Trophoblast cell (in vitro differentiated cells and primary cell): Measurements from ENCODE around the gene MUC4.

Experiments
- DNase-seq, 2 donors: peaks; one replicate each; pipeline ENCODE4 v3.0.0-alpha.2; 2016
- H2AFZ ChIP-seq: 2 replicates; pipeline ENCODE4 v1.6.1; 2013; ENCODE audit warnings: low read length, moderate library complexity, mild to moderate bottlenecking; ENCODE audit not compliant: insufficient read depth, poor library complexity
- H2AK5ac ChIP-seq: 2 replicates; pipeline ENCODE4 v1.6.1; 2013; ENCODE audit warnings: mild to moderate bottlenecking, low read length
- H2BK120ac ChIP-seq: 2 replicates; pipeline ENCODE4 v1.6.1; 2013; ENCODE audit warnings: low read length, mild to moderate bottlenecking, moderate library complexity; ENCODE audit not compliant: insufficient read depth, poor library complexity
- H2BK12ac ChIP-seq: 2 replicates; pipeline ENCODE4 v1.6.1; 2013; ENCODE audit warnings: mild to moderate bottlenecking, low read length, moderate library complexity
- H2BK5ac ChIP-seq: 2 replicates; pipeline ENCODE4 v1.6.1; 2013; ENCODE audit warnings: low read length, low read depth, moderate library complexity, mild to moderate bottlenecking; ENCODE audit not compliant: poor library complexity
- H3K14ac ChIP-seq: 2 replicates; pipeline ENCODE4 v1.6.1; 2013; ENCODE audit warnings: mild to moderate bottlenecking, low read length
- H3K18ac ChIP-seq: 2 replicates; pipeline ENCODE4 v1.6.1; 2013; ENCODE audit warnings: mild to moderate bottlenecking, low read length
- H3K23ac ChIP-seq: 2 replicates; pipeline ENCODE4 v1.6.1; 2013; ENCODE audit warnings: low read length
- H3K27ac ChIP-seq: 2 replicates; pipeline ENCODE4 v1.5.1; 2013; ENCODE audit warnings: low read depth, mild to moderate bottlenecking, inconsistent platforms, low read length, moderate library complexity
- H3K27me3 ChIP-seq: 2 replicates; pipeline ENCODE4 v1.6.1; 2013; ENCODE audit warnings: inconsistent platforms, mild to moderate bottlenecking, low read length, moderate library complexity; ENCODE audit not compliant: insufficient read depth
- H3K36me3 ChIP-seq, 2 experiments: 1 replicate in 1 of 2; 2 replicates in 1 of 2; pipeline ENCODE4 v1.6.1; 2013; ENCODE audit warnings: low read length in 2 of 2, mild to moderate bottlenecking in 2 of 2, moderate library complexity in 1 of 2; ENCODE audit not compliant: insufficient read depth in 2 of 2, control insufficient read depth in 1 of 2
- H3K4ac ChIP-seq: 2 replicates; pipeline ENCODE4 v1.6.1; 2013; ENCODE audit warnings: low read depth, mild to moderate bottlenecking, low read length, moderate library complexity
- H3K4me1 ChIP-seq, 2 experiments: 1 replicate in 1 of 2; 2 replicates in 1 of 2; pipeline ENCODE4 v1.6.1; 2013; ENCODE audit warnings: low read length in 2 of 2, mild to moderate bottlenecking in 2 of 2, moderate library complexity in 1 of 2; ENCODE audit not compliant: insufficient read depth in 2 of 2, control insufficient read depth in 1 of 2
- H3K4me2 ChIP-seq: 2 replicates; pipeline ENCODE4 v1.6.1; 2013; ENCODE audit warnings: inconsistent platforms, mild to moderate bottlenecking, low read length, moderate library complexity
- H3K4me3 ChIP-seq: 2 replicates; pipeline ENCODE4 v1.5.1; 2013; ENCODE audit warnings: mild to moderate bottlenecking, low read depth, low read length, inconsistent platforms
- H3K79me1 ChIP-seq: one replicate; pipeline ENCODE4 v1.6.1; 2013; ENCODE audit warnings: low read length
- H3K79me2 ChIP-seq: 2 replicates; pipeline ENCODE4 v1.6.1; 2013; ENCODE audit warnings: low read length, mild to moderate bottlenecking; ENCODE audit not compliant: control insufficient read depth, insufficient read depth, poor library complexity
- H3K9ac ChIP-seq: 2 replicates; pipeline ENCODE4 v1.6.1; 2013; ENCODE audit warnings: mild to moderate bottlenecking, low read length
- H3K9me3 ChIP-seq: 2 replicates; pipeline ENCODE4 v1.6.1; 2013; ENCODE audit warnings: low read depth, mild to moderate bottlenecking, control low read depth, inconsistent platforms, low read length; ENCODE audit not compliant: insufficient read depth
- H4K12ac ChIP-seq: 2 replicates; pipeline ENCODE4 v1.6.1; 2013; ENCODE audit warnings: low read depth, mild to moderate bottlenecking, low read length, moderate library complexity
- H4K8ac ChIP-seq: 2 replicates; pipeline ENCODE4 v1.6.1; 2013; ENCODE audit warnings: low read depth, mild to moderate bottlenecking, low read length, moderate library complexity
- H4K91ac ChIP-seq: one replicate; pipeline ENCODE4 v1.6.1; 2013; ENCODE audit warnings: low read depth, mild to moderate bottlenecking, low read length, moderate library complexity
- WGBS: extraction: QIAGEN DNeasy Blood & Tissue Kit; methylation state at CpG from one replicate; pipeline ENCODE4 v1.1.7; 2013; ENCODE audit warnings: missing lambda C conversion rate; ENCODE audit not compliant: insufficient read length, insufficient coverage; ENCODE audit errors: extremely low coverage; 5-methylcytosine and 5-hydroxymethylcytosine counted together

MUC4 gene

GRCh38 chr3:195761123-195761566 lies 50.6 kb downstream of the MUC4 start:
- no peak overlapping the region for H3K4me3 ChIP-seq
- H4K91ac ChIP-seq, result no peak overlapping the region
- no peak overlapping the region for H2AFZ ChIP-seq
- no CpG with 5 or more reads among the region's 10 CpGs for WGBS
- no peak overlapping the region for H3K14ac ChIP-seq
- no peak overlapping the region for H4K12ac ChIP-seq
- H3K4me1 ChIP-seq, result no peaks in the 10 kb centered on the region
- no peak overlapping the region for H3K4me2 ChIP-seq
- no peaks in the 10 kb centered on the region for H3K79me2 ChIP-seq
- H2AK5ac ChIP-seq, result no peak overlapping the region
- no peaks in the 10 kb centered on the region for H3K79me1 ChIP-seq
- no peak overlapping the region for H2BK120ac ChIP-seq
- no peaks in the 10 kb centered on the region for H3K36me3 ChIP-seq
- no peak overlapping the region for H3K4ac ChIP-seq
- H3K9me3 ChIP-seq, result peaks cover 2% of the 10 kb centered on the region
- H3K27ac ChIP-seq, result no peak overlapping the region
- no peak overlapping the region for H3K18ac ChIP-seq
- no peak overlapping the region for H4K8ac ChIP-seq
- no peak overlapping the region for H3K9ac ChIP-seq
- no peak overlapping the region for H2BK12ac ChIP-seq
- H2BK5ac ChIP-seq, result no peak overlapping the region
- no peaks in the 10 kb centered on the region for H3K27me3 ChIP-seq
- no peak for DNase-seq
- H3K23ac ChIP-seq, result no peak overlapping the region

- Histone ChIP-seq H4K8ac (no peak overlapping the region), H4K91ac (no peak overlapping the region), H2BK120ac (no peak overlapping the region), H3K9me3 (peaks cover 2% of the 10 kb centered on the region), H2AFZ (no peak overlapping the region), H3K4me1 (no peaks in the 10 kb centered on the region), H3K18ac (no peak overlapping the region), H3K36me3 (no peaks in the 10 kb centered on the region), H3K4ac (no peak overlapping the region), H3K4me3 (no peak overlapping the region), H3K23ac (no peak overlapping the region), H3K79me1 (no peaks in the 10 kb centered on the region), H3K9ac (no peak overlapping the region), H3K14ac (no peak overlapping the region), H3K27me3 (no peaks in the 10 kb centered on the region), H2AK5ac (no peak overlapping the region), H3K79me2 (no peaks in the 10 kb centered on the region), H2BK5ac (no peak overlapping the region), H3K27ac (no peak overlapping the region), H2BK12ac (no peak overlapping the region), H3K4me2 (no peak overlapping the region), H4K12ac (no peak overlapping the region)
- no peak for DNase-seq
- no CpG with 5 or more reads among the region's 24 CpGs for whole genome bisulfite sequencing
These were observed 51.2 kb downstream of the MUC4 start for GRCh38 chr3:195760345-195761122.

GRCh38 chr3:195758721-195759353 lies 52.9 kb downstream of the MUC4 start:
- Histone ChIP-seq H4K12ac (no peak overlapping the region), H3K4ac (no peak overlapping the region), H4K91ac (no peak overlapping the region), H3K9me3 (no peaks in the 10 kb centered on the region), H2BK12ac (no peak overlapping the region), H2BK5ac (no peak overlapping the region), H3K23ac (no peak overlapping the region), H4K8ac (no peak overlapping the region), H3K36me3 (no peaks in the 10 kb centered on the region), H2AK5ac (no peak overlapping the region), H3K18ac (no peak overlapping the region), H3K4me2 (no peak overlapping the region), H2BK120ac (no peak overlapping the region), H3K9ac (no peak overlapping the region), H3K79me1 (no peaks in the 10 kb centered on the region), H3K79me2 (no peaks in the 10 kb centered on the region), H3K4me3 (no peak overlapping the region), H3K27me3 (no peaks in the 10 kb centered on the region), H2AFZ (no peak overlapping the region), H3K27ac (no peak overlapping the region), H3K4me1 (no peaks in the 10 kb centered on the region), H3K14ac (no peak overlapping the region)
- WGBS, result no CpG with 5 or more reads among the region's 19 CpGs
- DNase-seq, result no peak

- Histone ChIP-seq H3K36me3 (no peaks in the 10 kb centered on the region), H3K27me3 (no peaks in the 10 kb centered on the region), H2BK120ac (no peak overlapping the region), H2AK5ac (no peak overlapping the region), H3K18ac (no peak overlapping the region), H3K4me3 (no peak overlapping the region), H2BK5ac (no peak overlapping the region), H3K23ac (no peak overlapping the region), H3K4me1 (no peaks in the 10 kb centered on the region), H3K79me2 (no peaks in the 10 kb centered on the region), H3K4ac (no peak overlapping the region), H4K12ac (no peak overlapping the region), H3K4me2 (no peak overlapping the region), H3K9ac (no peak overlapping the region), H4K8ac (no peak overlapping the region), H3K14ac (no peak overlapping the region), H3K9me3 (no peaks in the 10 kb centered on the region), H2AFZ (no peak overlapping the region), H3K79me1 (no peaks in the 10 kb centered on the region), H2BK12ac (no peak overlapping the region), H4K91ac (no peak overlapping the region), H3K27ac (no peak overlapping the region)
- WGBS, result no CpG with 5 or more reads among the region's 10 CpGs
- no peak for DNase-seq
These were observed 53.9 kb downstream of the MUC4 start for GRCh38 chr3:195757827-195758226.
